HCT116 (cell line): Measurements from ENCODE around the gene KCNQ4. TPM values are rescaled to one million over a fixed set of nuclear protein-coding genes. Genes with fewer than 3 reads are reported as not detected.

ENCODE experiments used
- ATAC-seq: fragments of 200-7000 bp; cut with Tn5 transposase; 2 replicates; pipeline ENCODE4 v1.9.1; 2020; ENCODE audit warnings: mild to moderate bottlenecking, moderate library complexity
- BruUV-seq: library from RNA; stranded (reverse); fragments of 400-500 nt; replicated peaks from 2 replicates; lab custom pipeline; 2021; lab: Mats Ljungman, UMichigan
- CTCF ChIA-PET: fragments of 300-600 bp; sonication (Branson Sonifier 250); formaldehyde crosslinking; loops from one replicate; lab custom pipeline; 2021; ENCODE audit warnings: antibody characterized with exemption; lab: Charles Lee
- POLR2A ChIA-PET: fragments of 300-600, 350-600 bp; sonication (Branson Sonifier 250); formaldehyde crosslinking; loops from one replicate; lab custom pipeline; 2021; ENCODE audit warnings: antibody characterized with exemption; lab: Charles Lee
- RAD21 ChIA-PET, 2 experiments: fragments of 300-600 bp; sonication (Branson Sonifier 250); formaldehyde crosslinking; loops; one replicate each; lab custom pipeline; 2023; ENCODE audit warnings: low total read pairs in 2 of 2; ENCODE audit not compliant: uncharacterized antibody in 2 of 2, unreplicated experiment in 2 of 2, low non-redundant PET in 1 of 2; lab: Charles Lee
- DNase-seq: peaks from one replicate; pipeline ENCODE4 v3.0.0-alpha.2; 2010; ENCODE audit warnings: low read depth, low spot score
- H2AFZ ChIP-seq: fragments of 200-600 bp; shearing (Covaris generic), sonication (generic); 2 replicates; pipeline ENCODE4 v1.6.1; 2017; ENCODE audit warnings: low read depth, mixed run types, mixed read lengths, antibody characterized with exemption, low read length; ENCODE audit not compliant: poor library complexity, severe bottlenecking
- H3K27ac ChIP-seq: 2 replicates; pipeline ENCODE4 v1.5.1; 2012; ENCODE audit warnings: low read depth, low read length
- H3K27me3 ChIP-seq: fragments of 200-600 bp; sonication (generic); 2 replicates; pipeline ENCODE4 v1.6.1; 2016; ENCODE audit warnings: mixed run types, low read length, mixed read lengths; ENCODE audit not compliant: insufficient read depth
- H3K36me3 ChIP-seq, 2 experiments: fragments of 200-500 bp in 1 of 2; fragments of 200-600 bp in 1 of 2; sonication (Bioruptor generic) in 1 of 2; sonication (generic) in 1 of 2; 2 replicates each; pipeline versions ENCODE4 v1.5.1 to v1.6.1; 2014 to 2016; ENCODE audit warnings: low read length in 2 of 2, inconsistent platforms in 1 of 2, mixed read lengths in 1 of 2, mixed run types in 1 of 2; ENCODE audit not compliant: insufficient read depth in 2 of 2, control insufficient read depth in 1 of 2
- H3K4me1 ChIP-seq, 2 experiments: fragments of 200-600 bp in 1 of 2; sonication (generic) in 1 of 2; 2 replicates each; pipeline versions ENCODE4 v1.5.1 to v1.6.1; 2012 to 2017; ENCODE audit warnings: low read length in 2 of 2, inconsistent platforms in 1 of 2, mild to moderate bottlenecking in 1 of 2, mixed read lengths in 1 of 2, mixed run types in 1 of 2, moderate library complexity in 1 of 2; ENCODE audit not compliant: insufficient read depth in 2 of 2, control insufficient read depth in 1 of 2
- H3K4me2 ChIP-seq: fragments of 200-600 bp; sonication (generic); 2 replicates; pipeline ENCODE4 v1.6.1; 2017; ENCODE audit warnings: mixed run types, low read length, mixed read lengths
- H3K4me3 ChIP-seq, 2 experiments: fragments of 200-600 bp in 1 of 2; sonication (generic) in 1 of 2; replicated peaks in 1 of 2; 2 replicates each; pipeline ENCODE4 v1.5.1; 2011 to 2016; ENCODE audit warnings: low read length in 2 of 2, control low read depth in 1 of 2, low read depth in 1 of 2, mild to moderate bottlenecking in 1 of 2, mixed read lengths in 1 of 2, mixed run types in 1 of 2
- H3K79me2 ChIP-seq: fragments of 200-600 bp; sonication (generic); 2 replicates; pipeline ENCODE4 v1.6.1; 2017; ENCODE audit warnings: mild to moderate bottlenecking, mixed run types, low read length, moderate library complexity, mixed read lengths; ENCODE audit not compliant: insufficient read depth
- H3K9ac ChIP-seq: fragments of 200-600 bp; sonication (generic); 2 replicates; pipeline ENCODE4 v1.6.1; 2016; ENCODE audit warnings: low read length, mixed read lengths
- H3K9me2 ChIP-seq: fragments of 200-600 bp; sonication (generic), shearing (Covaris generic); 2 replicates; pipeline ENCODE4 v1.6.1; 2017; ENCODE audit warnings: mixed run types, mild to moderate bottlenecking, moderate library complexity; ENCODE audit not compliant: insufficient read depth
- H3K9me3 ChIP-seq, 2 experiments: fragments of 200-500 bp in 1 of 2; fragments of 200-600 bp in 1 of 2; sonication (Bioruptor generic) in 1 of 2; sonication (generic) in 1 of 2; 2 replicates each; pipeline ENCODE4 v1.6.1; 2014 to 2017; ENCODE audit warnings: low read length in 2 of 2, mixed read lengths in 2 of 2, inconsistent platforms in 1 of 2, low read depth in 1 of 2, mild to moderate bottlenecking in 1 of 2, mixed run types in 1 of 2, moderate library complexity in 1 of 2; ENCODE audit not compliant: control insufficient read depth in 1 of 2, insufficient read depth in 1 of 2
- H4K20me1 ChIP-seq: fragments of 200-600 bp; sonication (generic), shearing (Covaris generic); 2 replicates; pipeline ENCODE4 v1.6.1; 2017; ENCODE audit warnings: mixed run types, mild to moderate bottlenecking, moderate library complexity; ENCODE audit not compliant: insufficient read depth
- ELF1 ChIP-seq: IDR thresholded peaks from 2 replicates; pipeline ENCODE4 v1.6.1; 2012; ENCODE audit warnings: low read depth, borderline replicate concordance
- EZH2 ChIP-seq: fragments of 200-600 bp; sonication (generic); IDR thresholded peaks from 2 replicates; pipeline ENCODE4 v1.6.1; 2017; ENCODE audit warnings: antibody characterized with exemption, mixed run types
- EZH2phosphoT487 ChIP-seq: fragments of 200-600 bp; IDR thresholded peaks from 2 replicates; pipeline ENCODE4 v1.6.1; 2018; ENCODE audit warnings: antibody characterized with exemption, borderline replicate concordance
- FOSL1 ChIP-seq: IDR thresholded peaks from 2 replicates; pipeline ENCODE4 v1.6.1; 2012; ENCODE audit warnings: low read depth
- JUND ChIP-seq: IDR thresholded peaks from 2 replicates; pipeline ENCODE4 v1.6.1; 2012
- POLR2A ChIP-seq: IDR thresholded peaks from 2 replicates; pipeline ENCODE4 v1.7.0; 2011; ENCODE audit warnings: borderline replicate concordance; ENCODE audit not compliant: insufficient read depth, insufficient read length; ENCODE audit errors: extremely low read depth
- POLR2AphosphoS5 ChIP-seq: IDR thresholded peaks from 2 replicates; pipeline ENCODE4 v1.6.1; 2011; ENCODE audit warnings: mild to moderate bottlenecking, low read depth, low read length, moderate library complexity
- RAD21 ChIP-seq: IDR thresholded peaks from 2 replicates; pipeline ENCODE4 v1.6.1; 2012; ENCODE audit warnings: low read depth, mild to moderate bottlenecking
- SIN3A ChIP-seq: IDR thresholded peaks from 2 replicates; pipeline ENCODE4 v1.6.1; 2012; ENCODE audit warnings: low read depth
- SP1 ChIP-seq: IDR thresholded peaks from 2 replicates; pipeline ENCODE4 v1.6.1; 2012; ENCODE audit warnings: low read depth
- SRF ChIP-seq: IDR thresholded peaks from 2 replicates; pipeline ENCODE4 v1.6.1; 2012; ENCODE audit warnings: low read depth
- TCF7L2 ChIP-seq: IDR thresholded peaks from 2 replicates; pipeline ENCODE4 v1.7.0; 2011; ENCODE audit warnings: borderline replicate concordance, inconsistent platforms; ENCODE audit not compliant: insufficient read depth, insufficient read length; ENCODE audit errors: extremely low read depth
- YY1 ChIP-seq: IDR thresholded peaks from 2 replicates; pipeline ENCODE4 v1.6.1; 2011; ENCODE audit warnings: low read length, low read depth, moderate library complexity, mild to moderate bottlenecking; ENCODE audit not compliant: insufficient replicate concordance; ENCODE audit errors: extremely low read depth
- ZNF274 ChIP-seq: fragments of 200-500 bp; sonication (Bioruptor generic); IDR thresholded peaks from 2 replicates; pipeline ENCODE4 v1.6.1; 2014; ENCODE audit warnings: mild to moderate bottlenecking, low read depth, low read length, inconsistent platforms
- intact Hi-C: fragments of 100-400 bp; cut with micrococcal nuclease; formaldehyde crosslinking; loops from 2 replicates; pipeline ENCODE4 v1.10.0; 2022
- total RNA-seq: library from RNA; stranded (reverse); gene quantifications from one replicate; pipeline ENCODE4 v1.2.1, GENCODE V29; 2021; ENCODE audit not compliant: unreplicated experiment

The KCNQ4 gene
- total RNA-seq, 1 experiment from 2014 or later: 4.1 TPM

DNA sequence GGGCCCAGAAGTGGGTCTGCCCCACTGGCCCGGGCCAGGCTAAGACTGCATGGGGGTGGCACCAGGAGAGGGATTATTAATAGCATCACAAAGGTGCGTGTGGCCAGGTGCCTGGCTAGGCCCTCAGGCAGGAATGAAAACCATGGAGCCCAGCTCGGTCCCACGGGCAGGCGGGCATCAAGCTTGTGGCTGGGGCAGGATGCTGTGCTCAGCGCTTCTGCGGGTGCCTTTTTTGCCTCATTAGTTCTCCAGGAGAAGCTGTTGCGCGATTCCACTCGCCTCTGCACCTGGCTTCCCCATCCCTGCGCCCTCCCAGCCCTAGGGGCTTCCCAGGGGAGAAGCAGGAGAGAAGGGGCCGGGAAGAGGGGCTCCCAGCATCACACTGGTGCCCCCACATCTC, 39.3 kb downstream of the KCNQ4 start:
- no peaks in the 10 kb centered on the region for H3K9me3 ChIP-seq
- CTCF ChIA-PET: no interaction called here

DNA sequence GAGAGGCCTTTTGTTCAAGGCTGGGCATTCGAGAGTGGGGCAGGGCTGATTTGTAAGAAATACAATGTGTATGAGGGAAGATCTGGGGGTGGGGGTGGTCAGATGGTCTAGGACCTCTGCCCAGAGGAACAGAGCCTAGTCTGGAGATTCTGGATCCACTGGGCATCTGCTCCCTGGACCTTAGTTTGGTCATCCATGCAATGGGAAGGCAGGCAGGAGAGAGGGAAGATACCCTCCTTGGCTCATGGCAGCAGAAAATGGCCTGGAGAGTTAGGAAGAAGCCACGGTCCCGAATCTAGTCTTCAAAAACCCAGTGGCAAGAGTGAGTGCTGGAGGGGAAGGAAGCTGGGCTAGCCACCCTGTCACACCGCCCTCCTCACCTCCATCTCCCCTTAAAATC, 39.8 kb downstream of the KCNQ4 start:
- intact Hi-C loops: no loop called here
- TF ChIP-seq FOSL1 (no peak), EZH2 (no peak), JUND (no peak), POLR2A (no peak), SRF (no peak)
- no peaks in the 10 kb centered on the region for H3K4me1 ChIP-seq
- RAD21 ChIA-PET: no interaction called here
- no peaks in the 10 kb centered on the region for H3K9me3 ChIP-seq
- ATAC-seq: no peak
- no peaks in the 10 kb centered on the region for H3K79me2 ChIP-seq
- no TSS peak for BruUV-seq
- POLR2A ChIA-PET: no interaction called here
- 0 out of 4 replicates have a peak, but pooled peaks cover 0 to 4% of the 10 kb centered on the region in 2 experiments for H3K36me3 ChIP-seq
- H3K9ac ChIP-seq: no peak overlapping the region
- H3K9me2 ChIP-seq: no peaks in the 10 kb centered on the region
- no peak for DNase-seq
- CTCF ChIA-PET: no interaction called here
- H4K20me1 ChIP-seq: no peaks in the 10 kb centered on the region
- H3K27ac ChIP-seq: no peak overlapping the region
- H3K27me3 ChIP-seq: no peaks in the 10 kb centered on the region
- H3K4me2 ChIP-seq: no peak overlapping the region
- no peak overlapping the region for H3K4me3 ChIP-seq
- H2AFZ ChIP-seq: no peak overlapping the region

More for the DNA sequence above, 39.3 kb downstream of the KCNQ4 start:
- intact Hi-C loops: no loop called here
- POLR2A ChIA-PET: no interaction called here
- Histone ChIP-seq H3K4me2 (no peak overlapping the region), H3K79me2 (no peaks in the 10 kb centered on the region), H3K9me2 (no peaks in the 10 kb centered on the region), H3K36me3 (0 out of 4 replicates have a peak, but pooled peaks cover 0 to 4% of the 10 kb centered on the region in 2 experiments), H2AFZ (no peak overlapping the region), H3K4me1 (no peaks in the 10 kb centered on the region), H3K27me3 (no peaks in the 10 kb centered on the region), H3K27ac (no peak overlapping the region), H3K9ac (no peak overlapping the region), H3K4me3 (no peak overlapping the region), H4K20me1 (no peaks in the 10 kb centered on the region)
- BruUV-seq: no TSS peak
- DNase-seq (no peak), ATAC-seq (no peak)
- TF ChIP-seq EZH2 (no peak), TCF7L2 (no peak), ELF1 (no peak), JUND (no peak), SRF (no peak), ZNF274 (no peak), POLR2AphosphoS5 (no peak), EZH2phosphoT487 (no peak), SP1 (no peak), POLR2A (no peak), FOSL1 (no peak), RAD21 (no peak), SIN3A (no peak), YY1 (no peak)
- RAD21 ChIA-PET: no interaction called here
